HG02798 (cell line): ENCODE results near the gene TNS3.

Source experiments
- ATAC-seq: cut with Tn5 transposase; IDR thresholded peaks from one replicate; pipeline ENCODE4 v1.9.1; 2021; ENCODE audit warnings: mild to moderate bottlenecking; ENCODE audit not compliant: unreplicated experiment, poor library complexity

The TNS3 gene

DNA sequence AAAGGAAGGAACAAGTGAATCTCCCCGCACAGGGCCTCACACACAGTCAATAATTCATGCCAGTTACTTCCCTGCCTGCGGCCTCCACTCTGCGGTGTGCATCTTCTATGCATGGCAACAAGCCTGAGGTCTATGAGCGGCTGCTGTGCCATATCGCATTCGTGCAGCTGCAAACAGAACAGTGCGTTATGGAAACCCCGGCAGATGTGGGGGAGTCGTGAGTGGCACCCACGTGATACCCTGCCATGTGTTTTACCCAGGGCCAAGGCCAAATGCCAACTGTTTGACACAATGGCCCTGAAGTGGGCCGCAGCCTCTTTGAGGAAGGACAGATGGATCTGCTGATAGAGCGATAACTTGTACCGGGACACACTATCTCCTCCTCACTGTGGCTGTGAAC is 13.4 kb downstream of the TNS3 start:
- ATAC-seq = no peak

DNA sequence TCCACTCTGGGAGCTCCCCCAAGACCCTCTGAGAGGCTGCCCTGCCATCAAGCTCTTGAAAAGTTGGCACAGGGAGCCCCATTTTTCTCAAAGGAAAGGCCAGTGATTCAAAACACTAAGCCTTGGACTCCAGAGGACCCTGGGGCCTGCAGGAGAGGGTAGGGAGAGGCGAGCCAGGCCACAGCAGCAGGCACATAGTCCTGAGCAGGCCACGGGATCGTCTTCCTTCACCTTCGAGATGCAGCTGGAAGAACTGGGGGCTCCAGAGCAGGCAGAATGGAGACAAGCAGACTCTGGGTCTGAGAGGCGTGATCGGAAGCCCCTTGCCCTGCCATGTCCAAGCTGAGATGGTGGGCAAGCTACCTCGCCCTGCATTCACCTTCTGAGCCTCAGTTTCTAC is 13.9 kb downstream of the TNS3 start:
- no peak for ATAC-seq

DNA sequence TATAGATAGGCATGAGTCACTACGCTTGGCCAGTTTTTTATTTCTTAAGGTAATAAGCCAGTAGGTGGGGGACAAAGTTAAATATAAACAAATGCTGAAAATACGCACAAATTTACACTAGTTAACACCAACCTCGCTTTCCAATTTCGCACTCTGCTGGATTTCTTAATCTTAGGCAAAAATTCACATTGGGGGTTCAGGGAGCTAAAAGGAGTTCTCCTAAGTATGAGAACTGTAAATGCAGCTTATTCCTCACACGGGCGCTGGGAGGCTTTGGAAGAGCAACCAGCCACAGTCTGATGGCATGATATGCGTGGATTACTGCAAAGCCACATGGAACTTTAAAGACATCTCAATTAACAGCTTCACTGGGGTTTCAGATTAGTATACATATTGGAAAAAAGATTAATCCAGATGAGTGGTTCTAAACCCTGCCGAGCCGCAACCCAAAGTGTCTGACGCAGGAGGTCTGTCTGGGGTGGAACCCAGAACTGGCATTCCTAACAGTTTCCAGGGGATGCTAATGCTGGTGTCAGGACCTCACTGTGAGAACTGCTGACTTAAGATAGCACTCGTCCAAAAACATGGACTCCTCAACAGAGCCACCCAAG is 16.2 kb downstream of the TNS3 start:
- ATAC-seq = no peak

DNA sequence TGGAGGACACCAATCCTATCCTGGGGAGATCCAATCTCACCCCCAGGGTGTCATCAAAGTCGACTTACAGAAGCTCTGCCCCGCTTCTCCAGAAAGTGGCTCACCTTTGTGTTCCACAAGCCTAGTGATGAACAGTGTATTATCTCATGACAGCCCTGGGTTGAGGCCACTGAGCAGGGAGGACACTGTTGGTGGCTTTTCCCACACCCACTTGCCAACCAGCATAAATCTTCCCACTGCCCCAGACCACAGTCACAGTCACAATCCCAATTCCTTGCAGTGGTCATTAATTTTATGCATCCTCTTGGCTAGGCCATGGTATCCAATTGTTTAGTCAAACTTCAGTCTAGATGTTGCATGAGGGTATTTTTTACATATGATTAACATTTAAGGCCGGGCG is 18.4 kb downstream of the TNS3 start:
- ATAC-seq = no peak

DNA sequence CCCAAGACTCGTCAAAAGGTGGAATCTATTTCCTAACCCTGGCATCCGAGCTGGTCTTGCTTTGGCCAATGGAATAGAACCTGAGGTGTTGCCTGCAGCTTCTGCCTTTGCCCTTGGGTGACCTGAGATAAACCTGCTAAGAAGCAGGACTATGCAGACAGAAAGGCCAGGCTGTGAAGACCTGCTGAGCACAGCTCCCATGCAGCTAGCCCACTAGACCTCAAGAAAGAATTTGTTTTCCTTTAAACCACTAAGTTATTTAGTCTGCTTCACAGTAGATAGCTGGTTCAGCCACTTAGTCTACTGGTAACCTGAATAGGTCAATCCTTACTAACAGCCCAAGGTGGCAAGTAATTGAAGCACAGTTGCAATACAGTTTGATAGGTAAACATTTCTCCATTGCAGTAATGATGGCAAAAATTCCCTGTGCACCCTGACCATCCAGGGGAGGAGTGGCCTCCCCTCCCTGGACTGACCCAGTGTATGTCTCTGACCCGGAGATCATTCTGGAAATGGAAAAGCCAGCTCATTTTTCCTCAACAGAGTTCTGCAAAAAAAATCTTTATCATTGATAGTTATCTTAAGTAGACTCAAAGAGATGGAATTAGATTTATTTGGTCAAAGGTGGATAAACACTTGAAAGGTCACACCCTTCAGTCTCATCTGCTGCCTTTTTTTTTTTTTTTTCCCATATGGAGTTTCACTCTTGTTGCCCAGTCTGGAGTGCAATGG is 20.0 kb downstream of the TNS3 start:
- ATAC-seq = no peak

DNA sequence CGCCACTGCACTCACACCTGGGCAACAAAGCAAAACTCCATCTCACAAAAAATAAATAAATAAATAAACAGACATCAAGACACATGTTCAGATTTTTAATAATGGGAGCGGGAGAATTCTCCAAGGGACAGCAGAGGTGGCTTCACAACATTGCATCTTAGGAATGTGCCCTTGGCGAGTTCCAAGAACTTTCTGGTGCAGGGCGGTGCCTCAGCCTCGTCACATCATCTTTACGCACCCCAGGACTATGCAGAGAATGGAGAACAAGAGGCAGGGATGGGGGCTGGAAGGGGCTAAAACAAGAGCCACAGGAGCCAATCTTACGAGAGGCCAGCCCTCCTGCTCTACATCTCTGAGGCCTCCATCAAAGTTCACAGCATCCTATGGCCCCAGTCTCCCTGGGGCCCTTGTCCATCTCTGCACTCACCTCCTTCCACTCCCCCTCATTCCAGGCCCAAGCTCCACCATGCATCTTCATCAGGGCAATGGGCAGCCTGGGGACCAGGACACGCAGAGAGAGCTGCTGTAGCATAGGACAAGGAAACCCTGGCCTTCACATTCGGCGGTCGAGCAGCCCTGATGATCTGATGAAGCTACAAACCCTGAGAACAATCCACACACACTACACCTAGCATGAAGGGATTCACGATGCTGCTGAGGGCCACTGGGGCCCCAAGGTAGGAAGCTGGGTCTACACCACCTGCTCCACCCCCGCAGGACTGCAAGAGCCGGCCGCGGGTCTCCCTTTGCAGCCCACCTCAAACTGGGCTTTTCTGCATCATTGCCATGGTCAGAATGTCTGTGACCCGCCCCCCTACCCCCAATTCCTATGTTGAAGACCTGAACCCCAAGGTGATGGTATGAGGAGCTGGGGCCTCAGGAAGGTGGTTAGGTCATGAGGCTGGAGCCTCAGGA is 22.3 kb downstream of the TNS3 start:
- ATAC-seq = no peak

DNA sequence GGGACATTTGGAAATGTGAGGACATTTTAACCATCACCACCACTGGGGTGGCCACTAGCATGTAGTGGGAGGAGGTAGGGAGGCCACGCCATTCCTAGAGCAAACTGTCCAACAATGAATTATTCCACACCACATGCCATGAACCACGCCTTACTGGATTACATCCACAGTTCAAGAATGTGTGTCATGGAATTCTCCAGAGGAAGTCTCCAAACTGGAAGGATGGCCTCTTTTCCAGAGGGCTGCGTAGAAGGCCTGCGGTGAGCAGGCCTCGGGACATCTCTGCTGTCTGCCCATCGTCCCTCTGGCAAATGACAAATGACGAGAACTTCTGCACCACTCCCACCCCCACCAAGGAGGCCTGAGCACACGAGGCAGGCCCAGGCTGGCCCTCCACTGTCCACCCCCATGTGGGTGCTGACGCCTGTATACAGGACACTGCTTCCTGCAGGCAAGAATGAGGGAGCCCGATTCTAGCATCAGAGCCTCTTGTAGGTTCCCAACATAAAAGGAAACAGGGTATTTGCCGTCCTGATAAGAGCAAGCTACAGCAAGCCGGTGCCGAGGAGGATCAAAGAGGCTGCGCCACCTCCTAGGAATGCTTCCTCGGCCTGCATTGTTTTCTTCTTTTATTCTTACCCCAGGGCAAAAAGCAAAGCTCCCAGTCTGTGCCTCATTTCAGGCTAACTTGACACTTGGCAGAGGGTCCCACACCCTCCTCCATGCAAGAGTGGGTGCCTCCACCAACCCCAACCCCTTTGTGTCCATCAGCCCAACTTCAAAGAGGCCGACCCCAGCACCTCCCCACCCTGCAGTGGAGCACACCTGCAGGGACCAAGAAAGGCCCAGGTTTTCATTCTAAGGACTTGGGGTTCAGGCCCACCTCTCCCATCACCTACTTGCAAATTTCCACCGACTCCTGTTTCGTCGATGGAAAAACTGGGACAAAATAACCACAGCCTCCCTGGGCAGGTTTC is 23.9 kb downstream of the TNS3 start:
- no peak for ATAC-seq

DNA sequence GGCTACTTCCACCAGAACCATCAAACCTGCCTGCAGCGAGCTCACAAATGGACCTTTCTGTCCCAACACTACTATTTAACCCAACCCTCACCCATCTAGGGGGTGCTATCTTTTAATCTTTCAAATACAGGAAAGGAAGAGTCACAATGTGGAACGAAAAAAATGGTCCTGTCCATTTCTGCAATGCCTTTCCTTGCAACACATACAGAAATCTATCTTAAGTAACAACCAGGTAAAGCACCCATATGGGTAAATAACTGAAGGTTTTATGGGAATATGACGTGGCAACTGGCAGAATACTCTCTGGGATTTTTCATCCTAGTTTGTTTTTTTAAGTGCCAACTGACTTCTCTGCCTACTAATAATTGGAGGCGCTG is 24.6 kb downstream of the TNS3 start:
- no peak for ATAC-seq

DNA sequence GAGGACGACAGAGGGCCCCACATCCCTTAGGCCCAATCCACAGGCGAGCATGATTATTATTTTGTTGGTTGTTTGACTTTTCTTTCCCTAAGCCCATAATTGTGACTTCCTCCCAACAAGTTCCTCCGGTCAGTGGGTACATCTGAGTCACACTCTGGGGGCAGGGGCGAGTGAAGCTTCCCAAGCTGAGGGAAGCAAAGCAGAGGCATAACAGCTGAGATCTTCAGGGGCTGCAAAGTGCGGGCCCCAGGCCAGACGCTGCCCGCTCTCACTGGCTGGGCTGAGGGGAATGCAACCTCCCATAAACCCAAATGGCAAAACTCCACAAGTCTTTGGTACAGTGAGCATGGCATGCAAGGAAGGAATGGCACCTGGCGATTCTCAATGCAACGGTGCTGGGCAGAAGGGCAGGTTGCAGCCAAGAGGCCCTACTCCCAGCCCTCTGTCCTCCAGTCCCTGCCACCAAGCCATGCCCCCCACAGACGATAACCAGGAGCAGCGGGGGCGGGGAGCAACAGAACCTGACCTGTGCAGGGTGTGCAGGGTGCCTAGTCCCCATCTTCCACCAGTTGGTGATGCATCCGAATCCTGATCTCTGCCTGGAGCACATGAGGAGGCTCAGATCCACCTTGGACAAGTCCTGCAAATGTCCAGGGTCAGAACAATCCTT is 25.3 kb downstream of the TNS3 start:
- no peak for ATAC-seq

DNA sequence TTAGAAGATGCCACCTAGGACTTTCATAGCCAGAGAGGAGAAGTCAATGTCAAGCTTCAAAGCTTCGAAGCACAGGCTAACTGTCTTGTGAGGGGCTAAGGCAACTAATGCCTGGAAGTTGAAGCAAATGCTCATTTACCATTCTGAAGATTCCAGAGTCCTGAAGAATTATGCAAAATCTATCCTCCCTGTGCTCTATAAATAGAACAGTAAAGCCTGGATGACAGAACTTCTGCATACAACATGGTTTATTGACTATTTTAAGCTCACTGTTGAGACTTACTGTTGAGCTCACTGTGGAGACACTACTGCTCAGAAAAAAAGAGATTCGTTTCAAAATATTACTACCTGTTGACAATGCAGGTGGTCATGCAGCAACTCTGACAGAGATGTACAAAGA is 28.6 kb downstream of the TNS3 start:
- ATAC-seq = no peak

DNA sequence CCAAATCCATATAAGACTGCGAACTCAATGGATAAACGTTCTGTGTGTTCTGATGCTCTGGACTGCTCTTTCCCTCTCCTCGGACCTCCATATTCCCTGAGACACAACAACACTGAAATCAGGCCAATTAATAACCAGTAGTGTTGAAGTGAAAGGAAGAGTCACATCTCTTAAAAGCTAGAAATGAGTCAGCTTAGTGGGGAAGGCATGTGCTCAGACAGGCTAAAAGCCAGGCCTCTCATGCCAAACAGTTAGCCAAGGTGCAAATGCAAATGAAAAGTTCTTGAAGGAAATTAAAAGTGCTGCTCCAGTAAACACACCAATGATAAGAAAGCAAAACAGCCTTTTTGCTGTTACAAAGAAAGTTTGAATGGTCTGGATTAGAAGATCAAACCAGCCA is 29.3 kb downstream of the TNS3 start:
- ATAC-seq = peak; percentile 96

DNA sequence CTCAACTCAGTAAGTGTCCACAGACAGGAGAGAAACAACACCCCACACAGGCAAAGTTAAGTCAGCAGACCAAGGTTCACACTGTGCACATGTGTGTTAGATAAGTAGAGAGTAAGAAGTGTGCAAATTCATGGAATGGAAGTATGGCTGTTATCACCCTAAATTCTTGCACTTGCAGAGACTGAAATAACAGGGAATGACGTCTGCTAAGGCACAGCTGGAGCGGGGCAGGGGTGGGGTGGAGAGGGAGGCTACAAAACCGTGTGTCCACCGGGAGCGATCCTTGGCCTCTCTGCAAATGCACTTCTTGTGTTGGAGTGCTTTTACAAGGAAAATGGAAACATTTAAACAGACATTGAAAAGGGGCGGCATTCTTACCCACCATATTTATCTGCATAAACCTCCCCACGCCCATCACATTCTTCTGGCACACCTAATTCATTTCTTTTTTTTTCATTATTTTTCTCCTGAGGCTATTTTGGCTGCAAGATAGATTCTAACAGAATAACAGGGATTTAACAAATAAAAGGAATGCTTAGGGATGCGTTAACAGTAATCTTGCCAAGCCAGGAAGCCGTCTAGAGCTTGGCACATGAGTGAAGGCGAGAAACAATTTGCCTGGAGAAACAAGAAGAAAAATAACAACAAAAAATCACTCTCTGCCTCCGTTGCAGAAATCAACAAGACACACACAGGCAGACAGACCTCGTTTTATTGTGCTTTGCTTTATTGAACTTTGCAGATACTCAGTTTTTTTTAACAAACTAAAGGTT is 30.1 kb downstream of the TNS3 start:
- ATAC-seq = no peak

DNA sequence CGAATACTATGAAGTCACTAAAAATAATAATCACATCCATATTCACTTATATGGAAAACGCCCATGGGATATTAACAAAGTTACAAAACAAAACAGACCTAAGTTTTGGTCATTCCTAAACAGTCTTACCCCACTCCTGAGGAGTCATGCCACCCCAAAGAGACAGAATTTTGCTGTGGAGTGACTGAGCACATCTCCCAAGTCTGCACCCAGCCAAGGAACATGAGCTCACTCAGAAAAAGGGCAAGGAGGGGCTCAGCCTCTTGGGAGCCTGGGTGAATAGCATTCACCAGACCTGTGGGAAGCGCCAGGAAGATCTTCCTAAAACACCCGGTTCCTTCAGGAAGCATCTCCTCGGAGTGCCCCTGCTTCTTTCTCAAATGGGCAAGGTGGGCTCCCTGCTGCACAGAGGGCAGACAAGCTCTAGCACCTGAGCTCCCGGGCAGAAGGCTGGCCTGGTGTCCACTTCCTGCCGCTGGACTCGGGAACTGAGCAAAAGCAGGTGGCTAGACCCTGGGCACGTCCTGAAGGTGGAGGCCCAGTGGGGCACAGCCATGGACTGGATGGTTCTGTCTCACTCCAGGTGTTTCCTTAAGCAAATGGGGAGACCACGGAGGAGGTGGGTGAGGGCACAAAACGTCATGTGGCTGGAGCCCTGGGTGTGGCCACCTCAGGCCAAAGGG is 31.0 kb downstream of the TNS3 start:
- no peak for ATAC-seq

DNA sequence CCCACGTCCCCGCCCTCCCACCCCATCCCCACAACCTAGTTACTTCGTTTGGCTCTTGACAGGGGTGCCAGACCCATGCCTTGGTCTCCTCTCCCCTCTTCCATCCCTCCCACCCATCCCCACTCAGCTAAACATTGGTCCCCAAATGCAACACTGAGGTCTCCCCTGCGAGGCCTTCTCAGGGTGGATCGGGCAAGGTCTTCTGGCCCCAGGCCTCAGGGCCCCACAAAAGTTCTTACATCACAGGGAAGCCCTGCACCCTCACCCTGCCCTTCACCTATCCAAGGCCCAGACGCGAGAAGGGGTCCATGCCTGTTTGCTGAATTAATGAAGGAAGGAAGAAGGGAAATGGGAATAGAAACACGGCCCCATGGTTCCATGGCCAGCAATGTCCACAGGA is 32.0 kb downstream of the TNS3 start:
- no peak for ATAC-seq

DNA sequence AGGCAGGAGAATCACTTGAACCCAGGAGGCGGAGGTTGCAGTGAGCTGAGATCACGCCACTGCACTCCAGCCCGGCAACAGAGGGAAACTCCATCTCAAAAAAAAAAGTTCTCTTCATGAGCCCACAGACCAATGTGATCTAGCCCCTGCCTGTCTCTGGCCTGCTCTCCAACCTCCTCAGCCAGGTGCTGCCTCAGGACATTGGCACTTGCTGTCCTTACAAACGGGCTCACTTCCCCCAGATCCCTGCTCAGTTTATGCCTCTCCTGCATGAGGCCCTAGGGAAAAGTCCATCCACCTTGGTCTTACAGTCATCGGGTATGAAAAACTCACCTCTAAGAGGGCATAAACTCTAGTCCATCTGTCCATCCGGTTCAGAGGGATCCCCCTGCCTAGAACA is 32.5 kb downstream of the TNS3 start:
- no peak for ATAC-seq

DNA sequence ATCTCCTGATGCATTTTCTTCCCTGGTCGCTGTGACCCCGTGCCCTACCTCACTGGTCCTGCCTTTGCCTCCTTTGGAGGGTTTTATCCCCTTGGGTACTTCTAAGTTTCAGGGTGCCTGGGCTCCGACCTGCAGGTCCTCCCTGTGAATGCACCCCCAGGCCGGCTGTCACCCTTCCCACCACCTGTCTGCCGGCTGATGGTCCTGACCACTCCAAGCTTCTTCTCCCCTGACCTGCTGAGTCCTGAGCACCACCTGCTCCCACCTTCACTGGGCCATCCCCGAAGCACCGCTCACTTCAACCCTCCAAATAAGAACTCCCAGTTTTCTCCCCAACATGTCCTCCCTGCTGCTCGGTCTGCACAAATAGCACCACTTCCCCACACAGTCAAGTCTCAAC is 33.4 kb downstream of the TNS3 start:
- ATAC-seq = no peak

DNA sequence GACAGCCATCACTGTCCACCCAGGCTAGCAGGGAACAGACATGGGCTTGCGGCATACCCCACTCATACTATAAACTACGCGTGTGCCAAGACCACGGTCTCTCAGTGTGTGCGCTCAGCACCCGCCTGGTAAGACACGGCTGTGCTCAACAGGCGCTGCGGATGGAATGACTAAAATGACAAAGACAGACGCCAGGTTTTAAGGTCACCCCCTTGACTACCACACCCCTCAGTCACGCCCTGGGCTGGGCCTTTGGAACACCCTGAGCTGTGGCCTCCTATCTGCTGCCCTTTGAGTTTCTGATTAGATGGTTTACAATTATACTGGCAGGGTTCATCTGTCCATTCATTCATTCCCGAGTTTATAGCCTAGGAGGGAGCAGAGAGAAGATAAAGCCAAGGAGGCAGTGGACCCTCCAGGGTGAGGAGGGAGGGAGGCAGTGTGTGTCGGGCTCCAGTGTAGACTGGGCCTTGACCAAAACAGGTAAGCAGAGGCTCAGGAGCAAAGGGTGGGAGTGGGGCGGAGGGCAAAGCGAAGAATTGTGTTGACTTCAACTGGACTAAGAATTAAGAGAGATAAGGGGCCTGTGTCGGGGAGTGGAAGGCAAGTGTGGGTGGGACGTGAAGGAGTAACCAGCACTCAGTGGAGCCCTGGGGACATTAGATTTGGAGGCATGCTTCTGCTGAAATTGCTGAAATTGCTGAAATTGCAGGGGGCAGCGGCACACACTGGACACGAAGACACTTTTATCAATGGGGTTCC is 35.0 kb downstream of the TNS3 start:
- no peak for ATAC-seq

DNA sequence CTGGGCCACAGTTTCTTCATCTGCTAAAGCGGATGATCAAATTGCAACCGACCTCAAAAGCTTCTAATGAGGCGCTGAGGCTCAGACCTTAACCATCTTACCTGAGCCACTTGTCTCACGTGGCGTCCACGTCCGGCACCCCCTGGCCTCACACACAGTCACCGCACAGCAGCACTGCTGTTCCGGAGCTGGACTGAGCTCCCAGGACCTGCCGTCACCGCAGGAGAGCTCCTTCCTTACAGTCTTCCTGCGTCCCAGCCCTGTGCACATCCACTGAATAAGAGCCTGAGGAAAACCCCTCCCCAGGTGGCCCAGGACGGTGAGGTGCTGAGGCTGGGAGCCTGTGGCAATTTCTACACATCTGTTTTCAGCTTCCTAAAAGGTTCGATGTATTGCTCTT is 35.7 kb downstream of the TNS3 start:
- ATAC-seq = no peak
